Measurements from ENCODE around the gene GLIS1. TPM values are rescaled to one million over a fixed set of nuclear protein-coding genes. Genes with fewer than 3 reads are reported as not detected.
A peak's percentile ranks its signal among the peaks of the same experiment; 100 is the strongest.

GLIS1 gene
- total RNA-seq, 1 donor from 2014 or later: 0.20 TPM

- no peak for ATAC-seq
Observed at GRCh38 chr1:53505401-53505800, 233.6 kb downstream of the GLIS1 start.

- ATAC-seq: no peak
Observed at GRCh38 chr1:53504901-53505300, 234.1 kb downstream of the GLIS1 start.

- no peak for ATAC-seq
Observed at GRCh38 chr1:53503433-53504217, 235.3 kb downstream of the GLIS1 start.

- ATAC-seq: no peak
Observed at GRCh38 chr1:53502641-53503432, 236.1 kb downstream of the GLIS1 start.

GRCh38 chr1:53501065-53502005, 237.6 kb downstream of the GLIS1 start:
- no peak for ATAC-seq

GRCh38 chr1:53500204-53501064, 238.5 kb downstream of the GLIS1 start:
- ATAC-seq: no peak

GRCh38 chr1:53499257-53500203, 239.4 kb downstream of the GLIS1 start:
- no peak for ATAC-seq

GRCh38 chr1:53498555-53499131, 240.3 kb downstream of the GLIS1 start:
- ATAC-seq: no peak

- no peak for ATAC-seq
Observed at GRCh38 chr1:53495633-53496345, 243.2 kb downstream of the GLIS1 start.

- no peak for ATAC-seq
Observed at GRCh38 chr1:53490351-53490750, 248.6 kb downstream of the GLIS1 start.

- ATAC-seq: no peak
Observed at GRCh38 chr1:53486395-53487026, 252.5 kb downstream of the GLIS1 start.

GRCh38 chr1:53485478-53486394, 253.2 kb downstream of the GLIS1 start:
- ATAC-seq: peak; percentile 78

GRCh38 chr1:53484705-53485477, 254.1 kb downstream of the GLIS1 start:
- no peak for ATAC-seq

GRCh38 chr1:53483656-53484055, 255.3 kb downstream of the GLIS1 start:
- no peak for ATAC-seq

- ATAC-seq: no peak
Observed at GRCh38 chr1:53483170-53483569, 255.8 kb downstream of the GLIS1 start.

- ATAC-seq: no peak
Observed at GRCh38 chr1:53482441-53483153, 256.4 kb downstream of the GLIS1 start.

All from esophagus mucosa (tissue), 1 donor.